Astrocyte of the cerebellum (primary cell): ENCODE results near the gene PCCA.

Experiments
- DNase-seq: peaks from one replicate; pipeline ENCODE4 v3.0.0-alpha.2; 2011; ENCODE audit warnings: low read depth
- H3K4me3 ChIP-seq: 2 replicates; pipeline ENCODE4 v1.5.1; 2011; ENCODE audit warnings: mild to moderate bottlenecking, low read depth, low read length, moderate library complexity
- CTCF ChIP-seq: IDR thresholded peaks from 2 replicates; pipeline ENCODE4 v1.5.1; 2012; ENCODE audit warnings: low read length, low read depth, moderate library complexity, mild to moderate bottlenecking; ENCODE audit errors: missing control alignments
- in situ Hi-C: cut with HindIII; loops from 2 replicates; pipeline ENCODE4 v1.10.0; 2017; ENCODE audit warnings: low sequenced_read_pairs

The PCCA gene

GRCh38 chr13:100459747-100460146 lies 370.9 kb downstream of the PCCA start:
- in situ Hi-C loops = no loop called here
- TF ChIP-seq CTCF = no peak

GRCh38 chr13:100460266-100460665 lies 371.4 kb downstream of the PCCA start:
- TF ChIP-seq CTCF = no peak
- in situ Hi-C loops = no loop called here
- H3K4me3 ChIP-seq = no peak overlapping the region
- DNase-seq = no peak

More at GRCh38 chr13:100459747-100460146, 370.9 kb downstream of the PCCA start:
- DNase-seq = no peak
- H3K4me3 ChIP-seq = no peak overlapping the region

GRCh38 chr13:100460791-100461190 lies 371.9 kb downstream of the PCCA start:
- TF ChIP-seq CTCF = no peak
- DNase-seq = no peak
- H3K4me3 ChIP-seq = no peak overlapping the region
- in situ Hi-C loops = no loop called here

- no peak for TF ChIP-seq CTCF
- no peak for DNase-seq
- no peak overlapping the region for H3K4me3 ChIP-seq
- in situ Hi-C loops = no loop called here
These were observed 372.6 kb downstream of the PCCA start for GRCh38 chr13:100461309-100462030.

- in situ Hi-C loops = no loop called here
- no peak for TF ChIP-seq CTCF
- no peak for DNase-seq
- no peak overlapping the region for H3K4me3 ChIP-seq
These were observed 375.1 kb downstream of the PCCA start for GRCh38 chr13:100464006-100464405.

- no peak for DNase-seq
- no peak for TF ChIP-seq CTCF
- no peak overlapping the region for H3K4me3 ChIP-seq
- in situ Hi-C loops = no loop called here
These were observed 376.7 kb downstream of the PCCA start for GRCh38 chr13:100465558-100465957.
